H1 (cell line): ENCODE measurements around the gene EPYC. TPM values are rescaled to one million over a fixed set of nuclear protein-coding genes. Genes with fewer than 3 reads are reported as not detected.

Experiments used
- CTCF ChIA-PET: fragments of 300-600 bp; sonication (Branson Sonifier 250); formaldehyde crosslinking; loops from one replicate; lab custom pipeline; 2021; ENCODE audit not compliant: partially characterized antibody; lab: Charles Lee
- POLR2A ChIA-PET: fragments of 300-600 bp; sonication (Branson Sonifier 250); formaldehyde crosslinking; loops from one replicate; lab custom pipeline; 2021; ENCODE audit warnings: inconsistent platforms; ENCODE audit not compliant: partially characterized antibody; lab: Charles Lee
- DNase-seq, 2 experiments: peaks; one replicate each; pipeline versions ENCODE4 v3.0.0 to v3.0.0-alpha.2; 2010 to 2022; ENCODE audit warnings: low spot score in 2 of 2, low read depth in 1 of 2, mixed read lengths in 1 of 2
- FAIRE-seq: peaks from 2 replicates; lab custom pipeline; 2011; peaks lifted over from hg19 to GRCh38; lab: Jason Lieb, UNC
- H2AFZ ChIP-seq: 2 replicates; pipeline ENCODE4 v1.8.1; 2012; ENCODE audit warnings: low read length, inconsistent platforms
- H2AK5ac ChIP-seq: 2 replicates; pipeline ENCODE4 v1.6.1; 2013; ENCODE audit warnings: low read depth, low read length
- H2BK120ac ChIP-seq: replicated peaks from 2 replicates; pipeline ENCODE3; 2013; ENCODE audit warnings: low read depth, low read length, inconsistent platforms
- H2BK12ac ChIP-seq: 2 replicates; pipeline ENCODE4 v1.6.1; 2013; ENCODE audit warnings: low read depth, low read length
- H2BK15ac ChIP-seq: 2 replicates; pipeline ENCODE4 v1.6.1; 2013; ENCODE audit warnings: low read length
- H2BK20ac ChIP-seq: 2 replicates; pipeline ENCODE4 v1.6.1; 2013; ENCODE audit warnings: low read length
- H2BK5ac ChIP-seq: 2 replicates; pipeline ENCODE4 v1.6.1; 2013; ENCODE audit warnings: low read depth, low read length
- H3K14ac ChIP-seq: 2 replicates; pipeline ENCODE4 v1.6.1; 2013; ENCODE audit warnings: inconsistent platforms; ENCODE audit not compliant: insufficient read length
- H3K18ac ChIP-seq: 2 replicates; pipeline ENCODE4 v1.6.1; 2013; ENCODE audit warnings: low read length; ENCODE audit errors: extremely low read depth
- H3K23ac ChIP-seq: 2 replicates; pipeline ENCODE4 v1.6.1; 2013; ENCODE audit warnings: inconsistent platforms; ENCODE audit not compliant: insufficient read length
- H3K23me2 ChIP-seq: 2 replicates; pipeline ENCODE4 v1.6.1; 2013; ENCODE audit warnings: low read depth, low read length
- H3K27ac ChIP-seq: 2 replicates; pipeline ENCODE4 v1.6.1; 2011; ENCODE audit warnings: low read depth, low read length, inconsistent platforms
- H3K27me3 ChIP-seq, 4 experiments: replicated peaks in 1 of 4; 1 replicate in 1 of 4; 2 replicates in 3 of 4; pipeline versions ENCODE4 v1.6.1 to v1.8.1; 2011 to 2013; ENCODE audit warnings: low read length in 3 of 4, mild to moderate bottlenecking in 3 of 4, inconsistent platforms in 2 of 4, mixed read lengths in 2 of 4, moderate library complexity in 1 of 4; ENCODE audit not compliant: control insufficient read depth in 3 of 4, insufficient read depth in 3 of 4; ENCODE audit errors: extremely low read depth in 1 of 4
- H3K36me3 ChIP-seq, 4 experiments: 2 replicates each; pipeline versions ENCODE4 v1.6.1 to v1.8.1; 2011 to 2013; ENCODE audit warnings: mild to moderate bottlenecking in 4 of 4, low read length in 3 of 4, moderate library complexity in 2 of 4, control low read depth in 1 of 4, inconsistent platforms in 1 of 4; ENCODE audit not compliant: insufficient read depth in 4 of 4, control insufficient read depth in 2 of 4
- H3K4ac ChIP-seq: replicated peaks from 2 replicates; pipeline ENCODE3; 2013; ENCODE audit warnings: low read length, low read depth, mixed read lengths, inconsistent platforms; ENCODE audit not compliant: insufficient read length
- H3K4me1 ChIP-seq, 4 experiments: replicated peaks in 1 of 4; 1 replicate in 1 of 4; 2 replicates in 3 of 4; pipeline versions ENCODE4 v1.6.1 to v1.8.1; 2011 to 2013; ENCODE audit warnings: low read length in 3 of 4, inconsistent platforms in 2 of 4, mixed read lengths in 1 of 4; ENCODE audit not compliant: insufficient read depth in 4 of 4, control insufficient read depth in 3 of 4
- H3K4me2 ChIP-seq, 2 experiments: 2 replicates each; pipeline versions ENCODE4 v1.6.1 to v1.8.1; 2011 to 2013; ENCODE audit warnings: low read depth in 2 of 2, low read length in 2 of 2, control low read depth in 1 of 2, inconsistent platforms in 1 of 2, mild to moderate bottlenecking in 1 of 2; ENCODE audit not compliant: insufficient read depth in 1 of 2
- H3K4me3 ChIP-seq, 4 experiments: fragments of 200-600, 300-600 bp in 1 of 4; sonication (generic), shearing (Covaris generic), sonication (Bioruptor Twin) in 1 of 4; 2 replicates each; pipeline versions ENCODE4 v1.5.1 to v1.8.1; 2011 to 2016; ENCODE audit warnings: low read length in 4 of 4, low read depth in 3 of 4, control low read depth in 2 of 4, inconsistent platforms in 2 of 4, mild to moderate bottlenecking in 2 of 4, mixed read lengths in 1 of 4, moderate library complexity in 1 of 4; ENCODE audit not compliant: insufficient read depth in 2 of 4; ENCODE audit errors: extremely low read depth in 1 of 4
- H3K56ac ChIP-seq: replicated peaks from 2 replicates; pipeline ENCODE3; 2013; ENCODE audit warnings: low read depth, mild to moderate bottlenecking, mixed read lengths, low read length, inconsistent platforms; ENCODE audit not compliant: insufficient read length
- H3K79me1 ChIP-seq: 2 replicates; pipeline ENCODE4 v1.6.1; 2013; ENCODE audit warnings: low read depth, low read length, control low read depth
- H3K79me2 ChIP-seq, 2 experiments: 2 replicates each; pipeline versions ENCODE4 v1.6.1 to v1.8.1; 2012 to 2013; ENCODE audit warnings: low read length in 2 of 2, mild to moderate bottlenecking in 2 of 2, inconsistent platforms in 1 of 2; ENCODE audit not compliant: insufficient read depth in 2 of 2, control insufficient read depth in 1 of 2
- H3K9ac ChIP-seq, 4 experiments: replicated peaks in 1 of 4; 1 replicate in 1 of 4; 2 replicates in 3 of 4; pipeline versions ENCODE4 v1.6.1 to v1.8.1; 2011 to 2013; ENCODE audit warnings: low read depth in 3 of 4, low read length in 3 of 4, control low read depth in 2 of 4, mild to moderate bottlenecking in 2 of 4, moderate library complexity in 2 of 4, inconsistent platforms in 1 of 4; ENCODE audit errors: extremely low read depth in 1 of 4
- H3K9me3 ChIP-seq, 2 experiments: 2 replicates each; pipeline versions ENCODE4 v1.6.1 to v1.8.1; 2012 to 2013; ENCODE audit warnings: mild to moderate bottlenecking in 2 of 2, moderate library complexity in 2 of 2, control low read depth in 1 of 2, inconsistent platforms in 1 of 2, low read depth in 1 of 2, low read length in 1 of 2, mixed read lengths in 1 of 2; ENCODE audit not compliant: insufficient read depth in 2 of 2
- H4K20me1 ChIP-seq, 2 experiments: replicated peaks in 1 of 2; 2 replicates each; pipeline versions ENCODE3 to v1.8.1; 2011 to 2013; ENCODE audit warnings: inconsistent platforms in 2 of 2, low read length in 2 of 2, mild to moderate bottlenecking in 1 of 2; ENCODE audit not compliant: insufficient read depth in 2 of 2, control insufficient read depth in 1 of 2
- H4K5ac ChIP-seq: 2 replicates; pipeline ENCODE4 v1.6.1; 2013; ENCODE audit warnings: low read length, low read depth, mixed read lengths, inconsistent platforms; ENCODE audit not compliant: insufficient read length
- H4K8ac ChIP-seq: 2 replicates; pipeline ENCODE4 v1.8.0; 2013; ENCODE audit warnings: mild to moderate bottlenecking, moderate library complexity, low read length, inconsistent platforms; ENCODE audit not compliant: insufficient read depth; ENCODE audit errors: extremely low read depth
- H4K91ac ChIP-seq: replicated peaks from 2 replicates; pipeline ENCODE3; 2013; ENCODE audit warnings: low read length, mixed read lengths, inconsistent platforms; ENCODE audit not compliant: insufficient read length
- BRCA1 ChIP-seq: IDR thresholded peaks from 2 replicates; pipeline ENCODE4 v1.6.1; 2012; ENCODE audit warnings: low read depth, low read length, improper control_type of control experiment
- MAFK ChIP-seq: IDR thresholded peaks from 2 replicates; pipeline ENCODE4 v1.6.1; 2012; ENCODE audit warnings: low read depth, mild to moderate bottlenecking, improper control_type of control experiment, low read length
- NANOG ChIP-seq: IDR thresholded peaks from 2 replicates; pipeline ENCODE4 v1.6.1; 2011; ENCODE audit warnings: low read length, low read depth, mild to moderate bottlenecking, inconsistent platforms; ENCODE audit not compliant: insufficient read depth, poor library complexity, severe bottlenecking
- PHF8 ChIP-seq: fragments of 200-600 bp; sonication (generic); conservative IDR thresholded peaks from 2 replicates; pipeline ENCODE4 v1.7.1; 2012; ENCODE audit warnings: low read depth, mild to moderate bottlenecking, inconsistent platforms, low read length, moderate library complexity
- POLR2AphosphoS5 ChIP-seq: IDR thresholded peaks from 2 replicates; pipeline ENCODE4 v1.6.1; 2011; ENCODE audit warnings: low read depth, low read length
- RFX5 ChIP-seq: IDR thresholded peaks from 2 replicates; pipeline ENCODE4 v1.6.1; 2011; ENCODE audit warnings: low read depth, low read length, improper control_type of control experiment, borderline replicate concordance
- RNF2 ChIP-seq: fragments of 200-900, 300-1000 bp; sonication (generic); IDR thresholded peaks from 2 replicates; pipeline ENCODE4 v1.7.1; 2016; ENCODE audit warnings: borderline replicate concordance, low read depth, mild to moderate bottlenecking, antibody characterized with exemption, low read length; ENCODE audit not compliant: poor library complexity, severe bottlenecking; ENCODE audit errors: missing control alignments
- SIRT6 ChIP-seq: IDR thresholded peaks from one replicate; pipeline ENCODE4 v1.7.1; 2012; ENCODE audit warnings: low read length, inconsistent platforms
- TCF12 ChIP-seq: IDR thresholded peaks from 2 replicates; pipeline ENCODE4 v1.6.1; 2011; ENCODE audit warnings: low read depth, mild to moderate bottlenecking, low read length
- USF2 ChIP-seq: IDR thresholded peaks from 2 replicates; pipeline ENCODE4 v1.6.1; 2011; ENCODE audit warnings: low read length, improper control_type of control experiment
- YY1 ChIP-seq: IDR thresholded peaks from 2 replicates; pipeline ENCODE4 v1.6.1; 2011; ENCODE audit warnings: low read depth, mild to moderate bottlenecking, low read length
- WGBS, 2 experiments: shearing (Covaris generic) in 1 of 2; methylation state at CpG; one replicate each; pipeline versions ENCODE4 v1.1.6 to v1.1.7; 2013 to 2015; ENCODE audit warnings: low lambda C conversion rate in 2 of 2, mixed read lengths in 2 of 2, inconsistent platforms in 1 of 2, low coverage in 1 of 2, missing lambda C conversion rate in 1 of 2; ENCODE audit not compliant: insufficient replicate concordance in 2 of 2, insufficient coverage in 1 of 2, insufficient read length in 1 of 2; ENCODE audit errors: extremely low coverage in 1 of 2, missing lambda C conversion rate in 1 of 2; 5-methylcytosine and 5-hydroxymethylcytosine counted together
- polyA plus RNA-seq, 7 experiments: library from polyadenylated mRNA; depleted of rRNA in 3 of 7; stranded (reverse) in 5 of 7; unstranded in 2 of 7; fragments of >200 nt in 5 of 7; fragments of 200-250 nt in 2 of 7; gene quantifications; 1 replicate in 5 of 7; 2 replicates in 1 of 7; 4 replicates in 1 of 7; pipeline versions ENCODE4 v1.2.1 to v1.2.3, GENCODE V29; 2011 to 2013; ENCODE audit warnings: missing spikeins in 2 of 7, mixed read lengths in 2 of 7
- total RNA-seq: library from RNA; stranded (reverse); fragmentation: NEBNext Ultra II Directional; extraction: Animal tissue kit (Norgen Biotek cat#: 25700); gene quantifications from 2 replicates; pipeline ENCODE4 v1.2.1, GENCODE V29; 2021
- TF ChIP-seq, protein P1 (sequence below): IDR thresholded peaks from 2 replicates; pipeline ENCODE4 v1.6.1; 2011; ENCODE audit warnings: low read depth, mild to moderate bottlenecking, low read length; ENCODE audit not compliant: insufficient read depth
- TF ChIP-seq, protein P2 (sequence below): IDR thresholded peaks from 2 replicates; pipeline ENCODE4 v1.6.1; 2012; ENCODE audit warnings: inconsistent platforms

EPYC gene
- total and polyA plus RNA-seq, 2 of the 8 experiments (the other 6 are each of a cell fraction or from before 2014, with no cell fraction given), result not detected

- no peak overlapping the region for H3K4me3 ChIP-seq
- H3K4ac ChIP-seq, result no peak overlapping the region
- no peak for DNase-seq
- H2BK5ac ChIP-seq, result no peak overlapping the region
- no peaks in the 10 kb centered on the region for H4K20me1 ChIP-seq
- H3K23ac ChIP-seq, result no peak overlapping the region
- no peak overlapping the region for H2BK15ac ChIP-seq
- no peak overlapping the region for H2BK12ac ChIP-seq
- no peak overlapping the region for H3K14ac ChIP-seq
- no peaks in the 10 kb centered on the region for H3K36me3 ChIP-seq
- ChIA-PET POLR2A (no interaction called here), CTCF (no interaction called here)
- no peak overlapping the region for H3K9ac ChIP-seq
- no peaks in the 10 kb centered on the region for H3K79me2 ChIP-seq
- no peak overlapping the region for H4K91ac ChIP-seq
- no peaks in the 10 kb centered on the region for H3K23me2 ChIP-seq
- H2AK5ac ChIP-seq, result no peak overlapping the region
- no peak for FAIRE-seq
- H4K8ac ChIP-seq, result no peak overlapping the region
- no peaks in the 10 kb centered on the region for H3K27me3 ChIP-seq
- H3K79me1 ChIP-seq, result no peaks in the 10 kb centered on the region
- H2BK120ac ChIP-seq, result no peak overlapping the region
- H4K5ac ChIP-seq, result no peak overlapping the region
- WGBS, 2 experiments, result 89% methylated on average over 2 of the region's 2 CpGs; no CpG with 5 or more reads in 1 of the 2 experiments
- no peak overlapping the region for H3K56ac ChIP-seq
- H3K9me3 ChIP-seq, result peaks cover 4 to 9% of the 10 kb centered on the region in 2 experiments
- H3K18ac ChIP-seq, result no peak overlapping the region
- no peaks in the 10 kb centered on the region for H3K4me1 ChIP-seq
- H2BK20ac ChIP-seq, result no peak overlapping the region
- no peak overlapping the region for H3K4me2 ChIP-seq
- no peak overlapping the region for H2AFZ ChIP-seq
- no peak overlapping the region for H3K27ac ChIP-seq
- TF ChIP-seq NANOG (no peak), BRCA1 (no peak), USF2 (no peak), SIRT6 (no peak), PHF8 (no peak), YY1 (no peak), RNF2 (no peak), RFX5 (no peak), TCF12 (no peak), MAFK (no peak), POLR2AphosphoS5 (no peak)
- TF ChIP-seq, protein P1, sequence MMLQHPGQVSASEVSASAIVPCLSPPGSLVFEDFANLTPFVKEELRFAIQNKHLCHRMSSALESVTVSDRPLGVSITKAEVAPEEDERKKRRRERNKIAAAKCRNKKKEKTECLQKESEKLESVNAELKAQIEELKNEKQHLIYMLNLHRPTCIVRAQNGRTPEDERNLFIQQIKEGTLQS, result no peak
- TF ChIP-seq, protein P2, sequence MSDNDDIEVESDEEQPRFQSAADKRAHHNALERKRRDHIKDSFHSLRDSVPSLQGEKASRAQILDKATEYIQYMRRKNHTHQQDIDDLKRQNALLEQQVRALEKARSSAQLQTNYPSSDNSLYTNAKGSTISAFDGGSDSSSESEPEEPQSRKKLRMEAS, result no peak
These were observed 9.8 kb downstream of the EPYC start for GRCh38 chr12:90995010-90995409.
